SK-N-MC (cell line): Measurements from ENCODE around the gene FCAMR.

Experiments used
- EZH2 ChIP-seq: fragments of 200-600 bp; sonication (generic); IDR thresholded peaks from one replicate; pipeline ENCODE4 v1.6.1; 2017; ENCODE audit warnings: antibody characterized with exemption
- FOXP2 ChIP-seq: optimal IDR thresholded peaks from 2 replicates; pipeline ENCODE3; 2011; ENCODE audit warnings: mild to moderate bottlenecking, moderate library complexity; ENCODE audit not compliant: insufficient read depth; ENCODE audit errors: extremely low read length, control extremely low read depth
- POLR2AphosphoS5 ChIP-seq: IDR thresholded peaks from 2 replicates; pipeline ENCODE4 v1.6.1; 2012; ENCODE audit warnings: mild to moderate bottlenecking, low read depth, low read length, borderline replicate concordance

GRCh38 chr1:207004931-207005830, 34.9 kb upstream of the FCAMR start:
- TF ChIP-seq EZH2 (no peak), POLR2AphosphoS5 (no peak), FOXP2 (no peak)
